Measurements from ENCODE around the gene SGPL1. TPM values are rescaled to one million over a fixed set of nuclear protein-coding genes. Genes with fewer than 3 reads are reported as not detected.
"Not testable (repeated sequence)": the region's sequence is repeated elsewhere in the genome, so short reads cannot be mapped to it uniquely, and the experiment has no call there.

Gene SGPL1
- total RNA-seq, 4 donors from 2014 or later: 58.0 to 120 (median 74.0) TPM

- intact Hi-C loops (cut with DNase I; ENCODE audit: low total_unique reads): loop anchor here (5.0 kb wide), 1 partner anchor 373 kb away; no protein-coding TSS in a partner anchor
- no peak for DNase-seq (ENCODE audit: low spot score in 2 of 2)
- no peak overlapping the region for H3K4me3 ChIP-seq (ENCODE audit: low read depth, poor library complexity, severe bottlenecking)
- WGBS, 2 donors: 34 to 47% methylated on average over 22 of the region's 22 CpGs
- TF ChIP-seq POLR2A (IDR thresholded peaks at IDR 0.05) (no peak), CTCF (IDR thresholded peaks at IDR 0.05) (no peak)
These were observed 103.2 kb downstream of the SGPL1 start for GRCh38 chr10:70918851-70919530.

GRCh38 chr10:70919906-70920305 is 104.2 kb downstream of the SGPL1 start:
- intact Hi-C loops (cut with DNase I; ENCODE audit: low total_unique reads): loop anchor here (5.0 kb wide), 1 partner anchor 372 kb away; no protein-coding TSS in a partner anchor
- WGBS, 2 donors: 89 to 90% methylated on average over 8 to 10 of the region's 10 CpGs
- DNase-seq (ENCODE audit: low spot score in 2 of 2); H3K4me3 ChIP-seq (ENCODE audit: low read depth, poor library complexity, severe bottlenecking): not testable (repeated sequence)

- WGBS, 2 donors: 20 to 71% methylated on average over 4 of the region's 4 CpGs
- intact Hi-C loops (cut with DNase I; ENCODE audit: low total_unique reads): no loop called here
- peak in 1 of 2 donors; percentile 22 for DNase-seq (ENCODE audit: low spot score in 2 of 2)
These were observed 104.8 kb downstream of the SGPL1 start for GRCh38 chr10:70920519-70920918.

GRCh38 chr10:70921285-70921684 is 105.5 kb downstream of the SGPL1 start:
- DNase-seq (ENCODE audit: low spot score in 2 of 2): no peak
- TF ChIP-seq POLR2A (IDR thresholded peaks at IDR 0.05) (no peak), CTCF (IDR thresholded peaks at IDR 0.05) (no peak)
- no peak overlapping the region for H3K4me3 ChIP-seq (ENCODE audit: low read depth, poor library complexity, severe bottlenecking)
- WGBS, 2 donors: 16 to 17% methylated on average over 1 of the region's 1 CpG
- intact Hi-C loops (cut with DNase I; ENCODE audit: low total_unique reads): no loop called here

More at GRCh38 chr10:70920519-70920918, 104.8 kb downstream of the SGPL1 start:
- no peak overlapping the region for H3K4me3 ChIP-seq (ENCODE audit: low read depth, poor library complexity, severe bottlenecking)
- TF ChIP-seq CTCF (IDR thresholded peaks at IDR 0.05) (no peak), POLR2A (IDR thresholded peaks at IDR 0.05) (no peak)

- WGBS, 2 donors: 70 to 76% methylated on average over 8 of the region's 8 CpGs
- TF ChIP-seq POLR2A (IDR thresholded peaks at IDR 0.05): no peak
- TF ChIP-seq CTCF (IDR thresholded peaks at IDR 0.05): no peak
- intact Hi-C loops (cut with DNase I; ENCODE audit: low total_unique reads): no loop called here
- no peak for DNase-seq (ENCODE audit: low spot score in 2 of 2)
- no peak overlapping the region for H3K4me3 ChIP-seq (ENCODE audit: low read depth, poor library complexity, severe bottlenecking)
These were observed 107.9 kb downstream of the SGPL1 start for GRCh38 chr10:70923696-70924095.

GRCh38 chr10:70925377-70926225 is 109.9 kb downstream of the SGPL1 start:
- intact Hi-C loops (cut with DNase I; ENCODE audit: low total_unique reads): loop anchor here (5.0 kb wide), 1 partner anchor 282 kb away; no protein-coding TSS in a partner anchor
- 22 to 23% methylated on average over 22 of the region's 22 CpGs for WGBS, 2 donors
- DNase-seq (ENCODE audit: low spot score in 2 of 2): peak; percentile 23 to 90
- no peak overlapping the region for H3K4me3 ChIP-seq (ENCODE audit: low read depth, poor library complexity, severe bottlenecking)
- TF ChIP-seq CTCF (IDR thresholded peaks at IDR 0.05) (peak in 1 of 3 donors; percentile 81), POLR2A (IDR thresholded peaks at IDR 0.05) (no peak)
